Measurements from ENCODE around the gene TSPAN18.

TSPAN18 gene

DNA sequence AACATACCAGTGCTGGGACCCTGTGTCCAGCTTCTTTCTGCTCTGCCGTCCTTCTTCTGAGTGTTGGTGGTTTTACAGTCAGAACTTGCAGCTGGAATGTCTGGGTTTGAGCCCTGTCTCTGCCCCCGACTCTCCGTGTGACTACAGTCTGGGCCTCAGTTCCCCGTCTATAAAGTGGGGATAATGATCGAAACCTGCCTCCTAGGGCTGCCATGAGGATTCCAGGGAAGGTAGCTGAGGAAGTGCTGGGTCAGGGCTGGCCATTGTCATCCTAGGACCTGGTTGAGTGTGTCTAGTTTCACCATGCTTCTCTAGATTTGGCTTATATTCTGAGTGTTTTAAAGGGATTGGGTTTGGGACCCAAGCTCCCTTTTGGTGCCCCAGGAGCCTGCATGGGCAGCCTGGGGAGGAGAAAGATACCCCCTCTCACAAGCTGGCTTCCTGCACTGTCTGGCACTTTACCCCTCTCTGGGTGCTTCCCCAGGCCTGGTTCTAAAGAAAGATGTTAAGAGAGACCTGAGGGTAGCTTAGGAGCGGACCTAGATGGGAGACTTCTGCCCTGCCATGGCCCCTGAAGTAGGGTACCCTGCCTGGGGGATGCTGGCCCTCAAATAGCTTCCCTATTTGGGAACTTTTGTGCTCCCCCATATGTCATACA lies 49.9 kb downstream of the TSPAN18 start:
- no peaks in the 10 kb centered on the region for H3K9me2 ChIP-seq (replicated peaks; ENCODE audit: control insufficient read depth, low read length)
- H3K4me2 ChIP-seq (ENCODE audit: low read length) = no peak overlapping the region
- H3K79me2 ChIP-seq (ENCODE audit: control insufficient read depth, low read length) = no peaks in the 10 kb centered on the region
- TF ChIP-seq, protein P1, sequence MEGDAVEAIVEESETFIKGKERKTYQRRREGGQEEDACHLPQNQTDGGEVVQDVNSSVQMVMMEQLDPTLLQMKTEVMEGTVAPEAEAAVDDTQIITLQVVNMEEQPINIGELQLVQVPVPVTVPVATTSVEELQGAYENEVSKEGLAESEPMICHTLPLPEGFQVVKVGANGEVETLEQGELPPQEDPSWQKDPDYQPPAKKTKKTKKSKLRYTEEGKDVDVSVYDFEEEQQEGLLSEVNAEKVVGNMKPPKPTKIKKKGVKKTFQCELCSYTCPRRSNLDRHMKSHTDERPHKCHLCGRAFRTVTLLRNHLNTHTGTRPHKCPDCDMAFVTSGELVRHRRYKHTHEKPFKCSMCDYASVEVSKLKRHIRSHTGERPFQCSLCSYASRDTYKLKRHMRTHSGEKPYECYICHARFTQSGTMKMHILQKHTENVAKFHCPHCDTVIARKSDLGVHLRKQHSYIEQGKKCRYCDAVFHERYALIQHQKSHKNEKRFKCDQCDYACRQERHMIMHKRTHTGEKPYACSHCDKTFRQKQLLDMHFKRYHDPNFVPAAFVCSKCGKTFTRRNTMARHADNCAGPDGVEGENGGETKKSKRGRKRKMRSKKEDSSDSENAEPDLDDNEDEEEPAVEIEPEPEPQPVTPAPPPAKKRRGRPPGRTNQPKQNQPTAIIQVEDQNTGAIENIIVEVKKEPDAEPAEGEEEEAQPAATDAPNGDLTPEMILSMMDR (IDR thresholded peaks at IDR 0.05; ENCODE audit: low read depth, low read length, poor library complexity, severe bottlenecking) = no peak
- no peak for TF ChIP-seq EZH2phosphoT487 (IDR thresholded peaks at IDR 0.05; ENCODE audit: borderline replicate concordance, low read length)
- H4K20me1 ChIP-seq (ENCODE audit: control insufficient read depth, insufficient read depth, low read depth, low read length) = no peaks in the 10 kb centered on the region
- H3K36me3 ChIP-seq (ENCODE audit: control insufficient read depth, low read length) = no peaks in the 10 kb centered on the region
- no peak overlapping the region for H3K27ac ChIP-seq (ENCODE audit: low read depth, low read length)
- no peaks in the 10 kb centered on the region for H3K9me3 ChIP-seq (ENCODE audit: control insufficient read depth, insufficient read depth, low read length)
- no peak overlapping the region for H3K4me3 ChIP-seq (ENCODE audit: low read length)
- H3F3A ChIP-seq (ENCODE audit: control insufficient read depth, insufficient read depth) = no peaks in the 10 kb centered on the region
- no peaks in the 10 kb centered on the region for H3K27me3 ChIP-seq (ENCODE audit: control insufficient read depth, low read length)
- no peaks in the 10 kb centered on the region for H3K4me1 ChIP-seq (ENCODE audit: control insufficient read depth, low read length)

DNA sequence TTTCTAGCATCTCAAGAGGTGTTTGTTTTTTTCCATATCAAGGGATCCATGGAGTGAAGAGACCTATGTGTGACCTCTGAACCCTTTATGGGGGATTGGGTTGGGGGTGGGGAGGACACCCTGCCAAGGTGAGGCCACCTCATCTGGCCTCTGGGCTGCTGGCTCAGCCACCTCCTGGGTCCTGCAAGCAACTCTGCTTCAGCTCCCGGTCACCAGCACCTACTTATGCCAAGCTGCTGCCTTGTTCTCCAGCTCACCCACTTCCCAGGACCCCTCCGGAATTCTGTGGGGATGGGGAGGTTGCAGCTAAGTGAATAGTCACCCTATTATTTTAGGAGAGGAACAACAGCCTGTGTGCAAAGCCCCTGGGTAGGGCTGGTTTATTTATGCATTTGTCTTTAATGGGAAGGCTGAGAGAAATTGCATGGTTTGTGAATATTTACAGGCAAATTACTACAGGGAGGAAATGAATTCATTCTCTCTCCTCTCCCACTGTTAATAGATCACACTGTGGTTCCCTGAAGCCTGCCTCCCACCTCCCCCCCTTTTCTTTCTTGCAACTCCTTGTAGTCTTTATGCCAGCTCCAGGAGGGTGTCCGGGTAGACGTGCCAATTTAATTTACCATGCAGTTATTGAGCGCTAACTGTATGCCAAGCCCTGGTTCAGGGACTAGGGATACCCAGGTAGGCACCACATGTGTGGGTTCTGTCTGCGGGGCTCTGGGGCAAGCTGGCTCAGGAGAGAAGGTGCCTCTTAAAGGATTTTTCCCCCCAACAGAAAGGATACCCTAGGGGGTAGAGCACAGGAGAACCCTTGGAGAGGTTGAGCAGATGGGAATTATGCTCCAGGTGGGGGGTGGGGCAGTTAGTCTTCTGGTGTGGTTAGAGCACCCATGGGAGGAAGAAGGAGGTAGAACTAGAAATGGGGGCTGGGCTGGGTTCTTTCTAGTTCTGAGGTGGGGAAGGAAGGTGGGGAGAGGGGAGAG lies 50.7 kb downstream of the TSPAN18 start:
- TF ChIP-seq EZH2phosphoT487 (IDR thresholded peaks at IDR 0.05; ENCODE audit: borderline replicate concordance, low read length) = no peak
- TF ChIP-seq, protein P1 (IDR thresholded peaks at IDR 0.05; ENCODE audit: low read depth, low read length, poor library complexity, severe bottlenecking) = no peak
- Histone ChIP-seq H3K9me2 (replicated peaks; ENCODE audit: control insufficient read depth, low read length) (no peaks in the 10 kb centered on the region), H3K36me3 (ENCODE audit: control insufficient read depth, low read length) (no peaks in the 10 kb centered on the region), H3K4me1 (ENCODE audit: control insufficient read depth, low read length) (no peaks in the 10 kb centered on the region), H4K20me1 (ENCODE audit: control insufficient read depth, insufficient read depth, low read depth, low read length) (no peaks in the 10 kb centered on the region), H3K27me3 (ENCODE audit: control insufficient read depth, low read length) (0 out of 2 replicates have a peak, but pooled peaks cover under 1% of the 10 kb centered on the region), H3F3A (ENCODE audit: control insufficient read depth, insufficient read depth) (no peaks in the 10 kb centered on the region), H3K9me3 (ENCODE audit: control insufficient read depth, insufficient read depth, low read length) (no peaks in the 10 kb centered on the region), H3K4me2 (ENCODE audit: low read length) (no peak overlapping the region), H3K4me3 (ENCODE audit: low read length) (no peak overlapping the region), H3K79me2 (ENCODE audit: control insufficient read depth, low read length) (no peaks in the 10 kb centered on the region), H3K27ac (ENCODE audit: low read depth, low read length) (no peak overlapping the region)

DNA sequence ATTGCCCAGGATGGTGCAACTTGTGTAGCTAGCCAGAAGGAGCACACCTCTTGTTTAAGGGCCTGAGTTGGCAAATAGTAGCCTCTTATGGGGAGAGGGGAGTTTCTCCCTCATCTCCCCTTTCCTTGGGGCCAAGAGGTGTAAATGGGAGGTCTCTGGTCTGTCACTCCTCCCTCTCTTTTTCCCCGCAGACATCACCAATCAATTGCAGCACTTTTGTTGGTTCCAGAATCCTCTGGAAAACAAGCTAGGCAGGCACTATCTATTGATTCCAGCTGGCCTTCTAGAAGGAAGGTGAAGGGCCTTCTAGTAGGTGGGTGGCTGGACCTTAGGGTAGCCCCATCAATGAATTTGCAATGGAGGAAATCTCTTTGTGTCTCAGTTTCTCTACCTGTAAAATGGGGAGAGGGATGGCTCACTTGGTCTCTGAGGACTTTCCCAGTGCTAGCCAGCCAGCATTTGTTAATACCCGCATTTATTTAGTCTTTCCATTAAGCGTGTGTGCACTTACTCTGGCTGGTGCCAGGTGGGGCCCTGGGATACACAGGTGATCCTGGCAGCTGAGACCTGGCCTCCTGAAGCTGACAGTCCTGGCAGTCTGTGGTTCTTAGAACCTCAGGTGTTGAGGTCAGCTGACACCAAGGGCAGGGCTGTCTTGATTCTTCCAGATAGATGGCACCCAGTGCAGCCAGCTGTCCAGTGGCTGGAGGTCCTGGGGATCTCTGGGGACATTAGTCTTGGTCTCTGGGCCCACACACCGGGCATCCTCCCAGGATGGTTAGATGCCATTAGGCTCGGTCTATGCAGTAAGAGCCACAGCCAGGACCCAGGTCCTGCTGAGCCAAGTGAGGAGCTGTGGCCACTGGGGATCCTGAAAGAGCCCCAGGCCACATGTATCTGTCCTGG lies 51.7 kb downstream of the TSPAN18 start:
- no peaks in the 10 kb centered on the region for H3K9me3 ChIP-seq (ENCODE audit: control insufficient read depth, insufficient read depth, low read length)
- no peak overlapping the region for H3K27ac ChIP-seq (ENCODE audit: low read depth, low read length)
- H3K9me2 ChIP-seq (replicated peaks; ENCODE audit: control insufficient read depth, low read length) = no peaks in the 10 kb centered on the region
- TF ChIP-seq, protein P1 (IDR thresholded peaks at IDR 0.05; ENCODE audit: low read depth, low read length, poor library complexity, severe bottlenecking) = no peak
- TF ChIP-seq EZH2phosphoT487 (IDR thresholded peaks at IDR 0.05; ENCODE audit: borderline replicate concordance, low read length) = no peak
- no peaks in the 10 kb centered on the region for H3K79me2 ChIP-seq (ENCODE audit: control insufficient read depth, low read length)
- H4K20me1 ChIP-seq (ENCODE audit: control insufficient read depth, insufficient read depth, low read depth, low read length) = no peaks in the 10 kb centered on the region
- H3K27me3 ChIP-seq (ENCODE audit: control insufficient read depth, low read length) = 0 out of 2 replicates have a peak, but pooled peaks cover 3% of the 10 kb centered on the region
- no peak overlapping the region for H3K4me2 ChIP-seq (ENCODE audit: low read length)
- no peaks in the 10 kb centered on the region for H3K36me3 ChIP-seq (ENCODE audit: control insufficient read depth, low read length)
- H3K4me3 ChIP-seq (ENCODE audit: low read length) = no peak overlapping the region
- no peaks in the 10 kb centered on the region for H3K4me1 ChIP-seq (ENCODE audit: control insufficient read depth, low read length)
- no peaks in the 10 kb centered on the region for H3F3A ChIP-seq (ENCODE audit: control insufficient read depth, insufficient read depth)

Measured in DOHH2 (cell line).